ENCODE results near the gene OVCA2. TPM values are rescaled to one million over a fixed set of nuclear protein-coding genes. Genes with fewer than 3 reads are reported as not detected.

Gene OVCA2
- total RNA-seq, 6 donors from 2014 or later = 20.1 to 56.1 (median 33.5) TPM

DNA sequence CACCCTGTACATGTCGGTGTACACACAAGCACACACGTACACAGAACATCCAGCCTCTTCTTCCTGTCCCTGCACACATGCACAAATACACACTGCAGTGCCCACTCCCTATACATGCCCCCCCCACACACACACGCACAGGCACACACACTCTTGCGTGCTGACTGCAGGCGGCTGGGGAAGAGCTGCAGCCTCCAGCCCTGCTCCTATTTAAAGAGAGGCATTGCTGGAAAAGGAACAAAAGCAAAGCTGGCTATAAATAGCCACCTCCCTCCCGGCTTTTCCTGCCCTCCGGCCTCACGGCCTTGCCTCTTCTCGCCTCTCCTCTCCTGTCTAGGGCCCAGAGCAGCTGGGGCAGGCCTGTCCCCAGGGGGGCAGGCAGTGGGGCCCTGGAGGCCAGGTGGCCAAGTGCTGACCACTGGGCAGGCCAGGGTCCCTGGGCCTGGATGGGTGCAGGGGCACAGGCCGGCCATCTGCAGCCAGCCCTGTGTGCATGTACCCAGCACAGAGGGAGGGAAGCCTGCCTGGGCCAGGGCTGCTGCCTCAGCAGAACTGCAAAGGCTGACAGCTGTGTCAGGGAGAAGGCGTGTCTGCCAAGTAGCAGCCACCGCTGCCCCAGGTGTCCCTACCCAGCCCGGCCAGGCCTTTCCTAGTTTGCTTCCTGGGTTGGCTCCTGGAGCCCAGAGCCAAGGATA is 42.1 kb upstream of the OVCA2 start:
- Histone ChIP-seq H3K9me3 (no peaks in the 10 kb centered on the region), H3K36me3 (no peaks in the 10 kb centered on the region), H3K27me3 (peaks cover 0 to 6% (median 0%) of the 10 kb centered on the region in 4 donors), H3K4me1 (peaks cover 27 to 46% (median 35%) of the 10 kb centered on the region in 4 donors), H3K4me3 (no peak overlapping the region), H3K27ac (peak overlapping the region; percentile 59 to 72 (median 62))
- peak; percentile 63 to 79 for DNase-seq
- TF ChIP-seq POLR2AphosphoS5 (IDR thresholded peaks at IDR 0.05) = no peak
- peak; percentile 56 to 57 for ATAC-seq (ENCODE audit: low FRiP score in 2 of 2)
- 22 to 47% methylated on average over 5 to 13 of the region's 13 CpGs for WGBS, 2 donors

DNA sequence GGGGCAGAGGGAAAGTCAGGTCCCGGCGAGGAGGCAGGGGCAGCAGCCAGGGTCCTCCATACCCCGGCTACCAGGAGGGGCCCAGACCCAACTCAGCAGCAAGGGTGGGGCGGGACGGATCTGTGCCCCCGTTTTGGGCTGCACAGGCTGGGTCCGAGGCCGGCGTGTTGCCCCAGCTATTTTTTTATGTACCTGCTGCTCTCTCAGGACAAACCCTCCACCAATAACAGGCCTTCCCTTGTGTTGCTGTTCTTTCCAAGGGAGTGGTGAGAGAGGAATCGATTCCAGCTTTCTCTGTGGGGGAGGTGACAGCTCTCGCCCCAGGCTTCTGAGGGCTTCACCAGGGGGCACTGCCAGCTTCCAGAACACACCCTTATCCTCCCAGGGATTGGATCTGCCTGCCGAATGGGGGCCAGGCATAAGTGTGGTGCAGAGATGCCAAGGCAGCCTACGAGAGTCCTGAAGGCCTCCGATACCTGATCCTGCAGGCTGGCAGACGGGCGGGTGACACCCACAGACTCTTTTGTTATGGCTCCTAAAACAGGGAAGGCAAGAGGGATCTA is 39.0 kb upstream of the OVCA2 start:
- ATAC-seq (ENCODE audit: low FRiP score in 2 of 2) = no peak
- 77 to 85% methylated on average over 14 to 16 of the region's 16 CpGs for WGBS, 2 donors
- H3K27ac ChIP-seq = no peak overlapping the region
- no peak for DNase-seq
- H3K27me3 ChIP-seq = peaks cover 0 to 6% (median 0%) of the 10 kb centered on the region in 4 donors
- no peak overlapping the region for H3K4me3 ChIP-seq
- peaks cover 22 to 28% (median 23%) of the 10 kb centered on the region in 4 donors for H3K4me1 ChIP-seq
- H3K36me3 ChIP-seq = no peaks in the 10 kb centered on the region
- no peaks in the 10 kb centered on the region for H3K9me3 ChIP-seq
- TF ChIP-seq, protein P1, sequence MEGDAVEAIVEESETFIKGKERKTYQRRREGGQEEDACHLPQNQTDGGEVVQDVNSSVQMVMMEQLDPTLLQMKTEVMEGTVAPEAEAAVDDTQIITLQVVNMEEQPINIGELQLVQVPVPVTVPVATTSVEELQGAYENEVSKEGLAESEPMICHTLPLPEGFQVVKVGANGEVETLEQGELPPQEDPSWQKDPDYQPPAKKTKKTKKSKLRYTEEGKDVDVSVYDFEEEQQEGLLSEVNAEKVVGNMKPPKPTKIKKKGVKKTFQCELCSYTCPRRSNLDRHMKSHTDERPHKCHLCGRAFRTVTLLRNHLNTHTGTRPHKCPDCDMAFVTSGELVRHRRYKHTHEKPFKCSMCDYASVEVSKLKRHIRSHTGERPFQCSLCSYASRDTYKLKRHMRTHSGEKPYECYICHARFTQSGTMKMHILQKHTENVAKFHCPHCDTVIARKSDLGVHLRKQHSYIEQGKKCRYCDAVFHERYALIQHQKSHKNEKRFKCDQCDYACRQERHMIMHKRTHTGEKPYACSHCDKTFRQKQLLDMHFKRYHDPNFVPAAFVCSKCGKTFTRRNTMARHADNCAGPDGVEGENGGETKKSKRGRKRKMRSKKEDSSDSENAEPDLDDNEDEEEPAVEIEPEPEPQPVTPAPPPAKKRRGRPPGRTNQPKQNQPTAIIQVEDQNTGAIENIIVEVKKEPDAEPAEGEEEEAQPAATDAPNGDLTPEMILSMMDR (IDR thresholded peaks at IDR 0.05) = no peak
- TF ChIP-seq POLR2AphosphoS5 (IDR thresholded peaks at IDR 0.05) = no peak
- no peak for TF ChIP-seq EP300 (IDR thresholded peaks at IDR 0.05)
- no peak for TF ChIP-seq POLR2A (IDR thresholded peaks at IDR 0.05)

DNA sequence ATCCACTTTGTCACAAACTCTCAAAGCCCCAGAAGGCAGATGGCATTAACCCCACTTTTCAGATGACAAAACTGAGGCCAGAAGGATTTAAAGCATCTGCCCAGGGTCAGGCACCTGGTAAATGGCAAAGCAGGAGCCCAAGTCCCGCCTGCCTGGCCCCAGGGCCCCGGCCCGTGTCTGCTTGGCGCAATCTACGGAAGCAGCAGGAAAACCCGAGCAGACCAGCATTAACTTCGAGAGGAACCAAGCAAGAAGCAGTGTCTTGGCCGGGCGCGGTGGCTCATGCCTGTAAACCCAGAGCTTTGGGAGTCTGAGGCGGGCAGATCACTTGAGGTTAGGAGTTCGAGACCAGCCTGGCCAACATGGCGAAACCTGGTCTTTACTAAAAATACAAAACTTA is 38.3 kb upstream of the OVCA2 start:
- DNase-seq (peak in 1 of 2 donors; percentile 70), ATAC-seq (ENCODE audit: low FRiP score in 2 of 2) (no peak)
- no peak overlapping the region for H3K4me3 ChIP-seq
- no peak overlapping the region for H3K27ac ChIP-seq
- peaks cover 15 to 22% (median 17%) of the 10 kb centered on the region in 4 donors for H3K4me1 ChIP-seq
- no peaks in the 10 kb centered on the region for H3K9me3 ChIP-seq
- H3K36me3 ChIP-seq = no peaks in the 10 kb centered on the region
- peaks cover 0 to 1% (median 0%) of the 10 kb centered on the region in 4 donors for H3K27me3 ChIP-seq
- 87 to 97% methylated on average over 8 to 13 of the region's 13 CpGs for WGBS, 2 donors
- TF ChIP-seq EP300 (IDR thresholded peaks at IDR 0.05) (no peak), POLR2AphosphoS5 (IDR thresholded peaks at IDR 0.05) (no peak), POLR2A (IDR thresholded peaks at IDR 0.05) (no peak)
- TF ChIP-seq, protein P1 (IDR thresholded peaks at IDR 0.05) = no peak

DNA sequence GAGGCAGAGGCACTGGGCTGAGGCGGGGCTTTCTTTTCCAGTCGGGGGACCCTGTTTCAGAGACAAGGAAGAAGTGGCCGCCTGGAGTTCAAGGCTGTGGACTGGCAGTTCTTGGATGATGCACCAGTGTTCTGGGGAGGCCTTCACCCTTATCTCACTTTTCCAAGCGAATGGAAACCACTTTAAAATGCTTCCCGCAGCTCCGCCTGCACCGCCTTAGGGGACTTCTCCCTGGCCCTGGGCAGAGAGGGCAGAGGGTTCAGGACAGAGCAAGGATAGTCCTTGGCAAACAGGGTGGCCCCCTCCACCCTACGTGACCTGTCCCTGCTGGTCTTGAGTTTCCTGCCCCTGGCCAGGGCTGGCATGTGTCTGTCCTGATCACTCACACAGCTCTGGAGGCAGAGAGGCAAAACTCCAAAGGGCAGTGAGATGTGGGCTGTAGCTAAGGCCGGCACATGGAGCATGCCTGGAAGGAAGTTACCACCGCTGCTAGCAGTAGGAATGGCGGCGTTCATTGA is 37.3 kb upstream of the OVCA2 start:
- DNase-seq (no peak), ATAC-seq (ENCODE audit: low FRiP score in 2 of 2) (no peak)
- peaks cover 8 to 12% (median 9%) of the 10 kb centered on the region in 4 donors for H3K4me1 ChIP-seq
- H3K27me3 ChIP-seq = no peaks in the 10 kb centered on the region
- H3K9me3 ChIP-seq = no peaks in the 10 kb centered on the region
- 82 to 83% methylated on average over 11 to 12 of the region's 12 CpGs for WGBS, 2 donors
- no peak overlapping the region for H3K4me3 ChIP-seq
- H3K36me3 ChIP-seq = no peaks in the 10 kb centered on the region
- no peak overlapping the region for H3K27ac ChIP-seq
- TF ChIP-seq, protein P1 (IDR thresholded peaks at IDR 0.05) = no peak
- no peak for TF ChIP-seq EP300 (IDR thresholded peaks at IDR 0.05)
- TF ChIP-seq POLR2A (IDR thresholded peaks at IDR 0.05) = no peak
- no peak for TF ChIP-seq POLR2AphosphoS5 (IDR thresholded peaks at IDR 0.05)

DNA sequence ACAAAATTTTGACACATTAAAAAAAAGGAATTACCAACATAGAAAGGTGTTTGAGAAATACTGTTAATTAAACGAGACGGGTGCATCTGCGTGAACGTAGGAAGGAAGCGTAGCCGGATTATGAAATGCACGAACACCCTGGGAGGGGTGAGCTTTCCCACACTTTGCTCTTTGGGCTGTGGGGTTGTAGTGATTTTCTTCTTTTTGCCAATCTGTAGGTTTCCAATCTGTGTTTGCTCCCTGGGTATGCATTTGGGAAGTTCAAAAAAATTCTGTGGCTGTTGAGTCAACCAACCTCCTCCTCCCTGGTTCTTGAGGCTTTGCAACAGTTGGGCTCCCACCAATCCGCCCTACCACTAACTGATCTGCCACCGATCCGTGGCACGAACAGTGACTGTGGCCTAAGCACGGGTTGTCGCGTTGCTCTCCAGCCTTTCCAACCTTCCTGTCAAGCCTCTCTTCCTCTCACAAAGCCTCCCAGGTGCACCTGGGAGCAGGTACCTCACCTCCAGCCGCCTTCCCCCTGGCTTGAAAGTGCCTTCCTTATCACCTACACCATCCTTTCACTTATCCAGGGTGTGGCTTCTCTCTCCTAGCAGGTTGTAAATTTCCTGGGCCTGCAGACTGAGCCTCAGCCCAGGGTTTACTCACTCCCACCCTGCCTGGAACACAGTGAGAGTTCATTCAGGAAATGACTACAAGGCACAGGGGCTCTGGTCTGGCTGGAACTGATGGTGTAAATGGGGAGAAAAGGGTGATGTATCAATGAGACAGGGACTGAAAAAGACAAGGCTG is 33.3 kb upstream of the OVCA2 start:
- TF ChIP-seq POLR2A (IDR thresholded peaks at IDR 0.05) = no peak
- TF ChIP-seq EP300 (IDR thresholded peaks at IDR 0.05) = no peak
- TF ChIP-seq, protein P1 (IDR thresholded peaks at IDR 0.05) = no peak
- no peak for TF ChIP-seq POLR2AphosphoS5 (IDR thresholded peaks at IDR 0.05)

More for the DNA sequence above, 33.3 kb upstream of the OVCA2 start:
- H3K4me3 ChIP-seq = no peak overlapping the region
- WGBS, 2 donors = 79 to 88% methylated on average over 15 of the region's 15 CpGs
- H3K27me3 ChIP-seq = no peaks in the 10 kb centered on the region
- no peaks in the 10 kb centered on the region for H3K9me3 ChIP-seq
- DNase-seq (no peak), ATAC-seq (ENCODE audit: low FRiP score in 2 of 2) (no peak)
- no peaks in the 10 kb centered on the region for H3K36me3 ChIP-seq
- H3K27ac ChIP-seq = no peak overlapping the region
- H3K4me1 ChIP-seq = peaks cover 10 to 18% (median 12%) of the 10 kb centered on the region in 4 donors

All from upper lobe of left lung (tissue), 6 donors.